ENCODE data around the gene TNFRSF18. TPM values are rescaled to one million over a fixed set of nuclear protein-coding genes. Genes with fewer than 3 reads are reported as not detected.

Gene TNFRSF18
- total RNA-seq, 4 donors from 2014 or later = 0.29 to 0.66 TPM; not detected in 2

- DNase-seq (ENCODE audit: extremely low spot score) = no peak
- no peak for TF ChIP-seq POLR2A (IDR thresholded peaks at IDR 0.05; ENCODE audit: low read depth)
- no peak for TF ChIP-seq CTCF (IDR thresholded peaks at IDR 0.05)
- TF ChIP-seq EP300 (IDR thresholded peaks at IDR 0.05) = no peak
- TF ChIP-seq POLR2AphosphoS5 (IDR thresholded peaks at IDR 0.05) = no peak
- H3K27me3 ChIP-seq = peaks cover 0 to 98% (median 41%) of the 10 kb centered on the region in 4 donors
- WGBS = 21% methylated on average over 12 of the region's 26 CpGs
- no peaks in the 10 kb centered on the region for H3K9me3 ChIP-seq
- H3K4me1 ChIP-seq = peaks cover 0 to 11% (median 10%) of the 10 kb centered on the region in 4 donors
- intact Hi-C loops (cut with DNase I) = no loop called here
- no peak overlapping the region for H3K27ac ChIP-seq (replicated peaks in 1 of 4)
- no peak overlapping the region for H3K4me3 ChIP-seq
- no peaks in the 10 kb centered on the region for H3K36me3 ChIP-seq
Observed at GRCh38 chr1:1170215-1171091, 35.9 kb downstream of the TNFRSF18 start.

- no peaks in the 10 kb centered on the region for H3K36me3 ChIP-seq
- H3K27me3 ChIP-seq = peaks cover 0 to 100% (median 41%) of the 10 kb centered on the region in 4 donors
- DNase-seq (ENCODE audit: extremely low spot score) = no peak
- 66% methylated on average over 17 of the region's 32 CpGs for WGBS
- no peaks in the 10 kb centered on the region for H3K9me3 ChIP-seq
- intact Hi-C loops (cut with DNase I) = no loop called here
- no peak overlapping the region for H3K4me3 ChIP-seq
- no peak for TF ChIP-seq CTCF (IDR thresholded peaks at IDR 0.05)
- TF ChIP-seq POLR2AphosphoS5 (IDR thresholded peaks at IDR 0.05) = no peak
- no peak for TF ChIP-seq POLR2A (IDR thresholded peaks at IDR 0.05; ENCODE audit: low read depth)
- TF ChIP-seq EP300 (IDR thresholded peaks at IDR 0.05) = no peak
- H3K4me1 ChIP-seq = peaks cover 0 to 11% (median 10%) of the 10 kb centered on the region in 4 donors
- no peak overlapping the region for H3K27ac ChIP-seq (replicated peaks in 1 of 4)
Observed at GRCh38 chr1:1169429-1170214, 36.8 kb downstream of the TNFRSF18 start.

GRCh38 chr1:1168451-1169411, 37.7 kb downstream of the TNFRSF18 start:
- Histone ChIP-seq H3K4me3 (no peak overlapping the region), H3K27me3 (peaks cover 0 to 100% (median 34%) of the 10 kb centered on the region in 4 donors), H3K27ac (replicated peaks in 1 of 4) (no peak overlapping the region), H3K36me3 (no peaks in the 10 kb centered on the region), H3K9me3 (no peaks in the 10 kb centered on the region), H3K4me1 (peaks cover 0 to 7% (median 5%) of the 10 kb centered on the region in 4 donors)
- intact Hi-C loops (cut with DNase I) = no loop called here
- DNase-seq (ENCODE audit: extremely low spot score) = no peak
- no peak for TF ChIP-seq POLR2AphosphoS5 (IDR thresholded peaks at IDR 0.05)
- TF ChIP-seq POLR2A (IDR thresholded peaks at IDR 0.05; ENCODE audit: low read depth) = no peak
- TF ChIP-seq EP300 (IDR thresholded peaks at IDR 0.05) = no peak
- 75% methylated on average over 22 of the region's 37 CpGs for WGBS

- peaks cover 0 to 6% (median 0%) of the 10 kb centered on the region in 4 donors for H3K4me1 ChIP-seq
- intact Hi-C loops (cut with DNase I) = no loop called here
- TF ChIP-seq POLR2AphosphoS5 (IDR thresholded peaks at IDR 0.05) (no peak), EP300 (IDR thresholded peaks at IDR 0.05) (no peak), CTCF (IDR thresholded peaks at IDR 0.05) (no peak), POLR2A (IDR thresholded peaks at IDR 0.05; ENCODE audit: low read depth) (no peak)
- H3K9me3 ChIP-seq = no peaks in the 10 kb centered on the region
- 84% methylated on average over 32 of the region's 36 CpGs for WGBS
- no peak for DNase-seq (ENCODE audit: extremely low spot score)
- H3K27ac ChIP-seq (replicated peaks in 1 of 4) = no peak overlapping the region
- H3K4me3 ChIP-seq = no peak overlapping the region
- H3K36me3 ChIP-seq = no peaks in the 10 kb centered on the region
- H3K27me3 ChIP-seq = peaks cover 0 to 100% (median 28%) of the 10 kb centered on the region in 4 donors
Observed at GRCh38 chr1:1167841-1168450, 38.4 kb downstream of the TNFRSF18 start.

Data from esophagus muscularis mucosa (tissue), 4 donors.